PC-3 (cell line): ENCODE results near the gene NTRK2. TPM values are rescaled to one million over a fixed set of nuclear protein-coding genes. Genes with fewer than 3 reads are reported as not detected.

Source experiments
- ATAC-seq: fragments of 200-7000 bp; cut with Tn5 transposase; 2 replicates; pipeline ENCODE4 v1.9.1; 2020; ENCODE audit warnings: mild to moderate bottlenecking, moderate library complexity
- BruUV-seq: library from RNA; stranded (reverse); fragments of 400-500 nt; replicated peaks from 2 replicates; lab custom pipeline; 2021; lab: Mats Ljungman, UMichigan
- CTCF ChIA-PET: fragments of 300-600 bp; sonication (Branson Sonifier 250); formaldehyde crosslinking; loops from one replicate; lab custom pipeline; 2022; ENCODE audit warnings: antibody characterized with exemption; lab: Charles Lee
- POLR2A ChIA-PET: fragments of 300-600 bp; sonication (Branson Sonifier 250); formaldehyde crosslinking; loops from one replicate; lab custom pipeline; 2022; ENCODE audit warnings: antibody characterized with exemption; ENCODE audit not compliant: unreplicated experiment; lab: Charles Lee
- DNase-seq: peaks from one replicate; pipeline ENCODE4 v3.0.0-alpha.2; 2015
- H2AFZ ChIP-seq: fragments of 300-600 bp; sonication (generic); 2 replicates; pipeline ENCODE4 v1.6.0; 2016; ENCODE audit warnings: antibody characterized with exemption, low read length
- H3F3A ChIP-seq: fragments of 300-600 bp; sonication (generic); one replicate; pipeline ENCODE4 v1.6.0; 2017; ENCODE audit warnings: antibody characterized with exemption, low read length, control low read depth, mild to moderate bottlenecking; ENCODE audit not compliant: unreplicated experiment
- H3K27ac ChIP-seq: fragments of 300-600 bp; sonication (generic); 2 replicates; pipeline ENCODE4 v1.5.1; 2016; ENCODE audit warnings: mild to moderate bottlenecking, low read length
- H3K27me3 ChIP-seq: fragments of 300-600 bp; sonication (generic); 2 replicates; pipeline ENCODE4 v1.6.1; 2016; ENCODE audit warnings: low read length, mixed read lengths
- H3K36me3 ChIP-seq: fragments of 300-600 bp; sonication (generic); 2 replicates; pipeline ENCODE4 v1.6.1; 2016; ENCODE audit warnings: low read depth, mixed run types, low read length, mixed read lengths
- H3K4me1 ChIP-seq: fragments of 300-600 bp; sonication (generic); 2 replicates; pipeline ENCODE4 v1.5.1; 2016; ENCODE audit warnings: low read length; ENCODE audit not compliant: insufficient read depth
- H3K4me2 ChIP-seq: fragments of 300-600 bp; sonication (generic); 2 replicates; pipeline ENCODE4 v1.6.0; 2016; ENCODE audit warnings: low read length
- H3K4me3 ChIP-seq: fragments of 300-600 bp; sonication (generic); 2 replicates; pipeline ENCODE4 v1.5.1; 2016; ENCODE audit warnings: mild to moderate bottlenecking, low read length, mixed read lengths
- H3K79me2 ChIP-seq: fragments of 300-600 bp; sonication (generic); 2 replicates; pipeline ENCODE4 v1.6.1; 2017; ENCODE audit warnings: low read length, mixed read lengths
- H3K9ac ChIP-seq: fragments of 300-600 bp; sonication (generic); 2 replicates; pipeline ENCODE4 v1.6.0; 2016; ENCODE audit warnings: mild to moderate bottlenecking, low read length
- H3K9me2 ChIP-seq: fragments of 300-600 bp; sonication (generic); replicated peaks from 2 replicates; pipeline ENCODE4 v1.6.1; 2016; ENCODE audit warnings: mixed run types, low read length, mixed read lengths
- H3K9me3 ChIP-seq: fragments of 300-600 bp; sonication (generic); 2 replicates; pipeline ENCODE4 v1.6.1; 2016; ENCODE audit warnings: low read length, mixed read lengths
- H4K20me1 ChIP-seq: fragments of 300-600 bp; sonication (generic); 2 replicates; pipeline ENCODE4 v1.6.1; 2016; ENCODE audit warnings: low read length, mixed read lengths
- CTCF ChIP-seq: fragments of 300-600 bp; sonication (generic); conservative IDR thresholded peaks from 2 replicates; pipeline ENCODE4 v1.5.1; 2017; ENCODE audit warnings: antibody characterized with exemption, low read depth, mild to moderate bottlenecking, low read length
- EZH2 ChIP-seq: fragments of 300-600 bp; sonication (generic); IDR thresholded peaks from one replicate; pipeline ENCODE4 v1.6.1; 2017; ENCODE audit warnings: antibody characterized with exemption, mild to moderate bottlenecking, low read length; ENCODE audit not compliant: unreplicated experiment
- EZH2phosphoT487 ChIP-seq: fragments of 300-600 bp; sonication (generic); IDR thresholded peaks from 2 replicates; pipeline ENCODE4 v1.6.1; 2018; ENCODE audit warnings: mild to moderate bottlenecking, antibody characterized with exemption, low read length, borderline replicate concordance
- intact Hi-C: fragments of 100-400 bp; cut with micrococcal nuclease; formaldehyde crosslinking; loops from 2 replicates; pipeline ENCODE4 v1.9.0; 2023
- total RNA-seq: library from RNA; depleted of rRNA; stranded (reverse); fragments of >200 nt; gene quantifications from 2 replicates; pipeline ENCODE4 v1.2.3, GENCODE V29; 2014

The NTRK2 gene
- total RNA-seq, 1 experiment from 2014 or later, result not detected

GRCh38 chr9:84996716-84997115 is 327.2 kb downstream of the NTRK2 start:
- DNase-seq (no peak), ATAC-seq (no peak)
- no peaks in the 10 kb centered on the region for H3K4me1 ChIP-seq
- H4K20me1 ChIP-seq, result no peaks in the 10 kb centered on the region
- intact Hi-C loops, result no loop called here
- no peaks in the 10 kb centered on the region for H3K9me3 ChIP-seq
- H2AFZ ChIP-seq, result no peak overlapping the region
- no peak overlapping the region for H3K4me3 ChIP-seq
- BruUV-seq, result no TSS peak
- CTCF ChIA-PET, result no interaction called here
- H3K9me2 ChIP-seq, result no peaks in the 10 kb centered on the region
- no peaks in the 10 kb centered on the region for H3K27me3 ChIP-seq
- no peak overlapping the region for H3K9ac ChIP-seq
- H3K4me2 ChIP-seq, result no peak overlapping the region
- no peaks in the 10 kb centered on the region for H3F3A ChIP-seq
- POLR2A ChIA-PET, result no interaction called here
- no peak overlapping the region for H3K27ac ChIP-seq
- H3K79me2 ChIP-seq, result no peaks in the 10 kb centered on the region
- no peaks in the 10 kb centered on the region for H3K36me3 ChIP-seq
- TF ChIP-seq EZH2phosphoT487, result no peak
- TF ChIP-seq CTCF, result no peak
- TF ChIP-seq EZH2, result no peak

- H3K4me2 ChIP-seq, result no peak overlapping the region
- H3F3A ChIP-seq, result no peaks in the 10 kb centered on the region
- ATAC-seq (no peak), DNase-seq (no peak)
- no peaks in the 10 kb centered on the region for H3K36me3 ChIP-seq
- no peak for TF ChIP-seq EZH2
- TF ChIP-seq CTCF, result no peak
- TF ChIP-seq EZH2phosphoT487, result no peak
- BruUV-seq, result no TSS peak
- H3K9me2 ChIP-seq, result no peaks in the 10 kb centered on the region
- H3K9me3 ChIP-seq, result no peaks in the 10 kb centered on the region
- H3K27me3 ChIP-seq, result no peaks in the 10 kb centered on the region
- no peaks in the 10 kb centered on the region for H3K79me2 ChIP-seq
- H3K9ac ChIP-seq, result no peak overlapping the region
- no peaks in the 10 kb centered on the region for H3K4me1 ChIP-seq
- CTCF ChIA-PET, result no interaction called here
- intact Hi-C loops, result no loop called here
- POLR2A ChIA-PET, result no interaction called here
- no peaks in the 10 kb centered on the region for H4K20me1 ChIP-seq
- H3K27ac ChIP-seq, result no peak overlapping the region
- H2AFZ ChIP-seq, result no peak overlapping the region
- H3K4me3 ChIP-seq, result no peak overlapping the region
These were observed 327.9 kb downstream of the NTRK2 start for GRCh38 chr9:84997472-84997871.

GRCh38 chr9:84998639-84999038 is 329.1 kb downstream of the NTRK2 start:
- POLR2A ChIA-PET, result no interaction called here
- BruUV-seq, result no TSS peak

More at GRCh38 chr9:84998639-84999038, 329.1 kb downstream of the NTRK2 start:
- Histone ChIP-seq H3K27ac (no peak overlapping the region), H3K9me2 (no peaks in the 10 kb centered on the region), H4K20me1 (no peaks in the 10 kb centered on the region), H2AFZ (no peak overlapping the region), H3K9ac (no peak overlapping the region), H3K4me1 (no peaks in the 10 kb centered on the region), H3K79me2 (no peaks in the 10 kb centered on the region), H3K9me3 (no peaks in the 10 kb centered on the region), H3K27me3 (no peaks in the 10 kb centered on the region), H3F3A (no peaks in the 10 kb centered on the region), H3K4me2 (no peak overlapping the region), H3K4me3 (no peak overlapping the region), H3K36me3 (no peaks in the 10 kb centered on the region)
- DNase-seq, result no peak
- CTCF ChIA-PET, result no interaction called here
- ATAC-seq, result no peak
- intact Hi-C loops, result no loop called here
- TF ChIP-seq EZH2phosphoT487 (no peak), EZH2 (no peak)
